ENCODE data around the gene USP17L20.
"Not testable (repeated sequence)": the region's sequence is repeated elsewhere in the genome, so short reads cannot be mapped to it uniquely, and the experiment has no call there.

Gene USP17L20, protein sequence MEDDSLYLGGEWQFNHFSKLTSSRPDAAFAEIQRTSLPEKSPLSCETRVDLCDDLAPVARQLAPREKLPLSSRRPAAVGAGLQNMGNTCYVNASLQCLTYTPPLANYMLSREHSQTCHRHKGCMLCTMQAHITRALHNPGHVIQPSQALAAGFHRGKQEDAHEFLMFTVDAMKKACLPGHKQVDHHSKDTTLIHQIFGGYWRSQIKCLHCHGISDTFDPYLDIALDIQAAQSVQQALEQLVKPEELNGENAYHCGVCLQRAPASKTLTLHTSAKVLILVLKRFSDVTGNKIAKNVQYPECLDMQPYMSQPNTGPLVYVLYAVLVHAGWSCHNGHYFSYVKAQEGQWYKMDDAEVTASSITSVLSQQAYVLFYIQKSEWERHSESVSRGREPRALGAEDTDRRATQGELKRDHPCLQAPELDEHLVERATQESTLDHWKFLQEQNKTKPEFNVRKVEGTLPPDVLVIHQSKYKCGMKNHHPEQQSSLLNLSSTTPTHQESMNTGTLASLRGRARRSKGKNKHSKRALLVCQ

DNA sequence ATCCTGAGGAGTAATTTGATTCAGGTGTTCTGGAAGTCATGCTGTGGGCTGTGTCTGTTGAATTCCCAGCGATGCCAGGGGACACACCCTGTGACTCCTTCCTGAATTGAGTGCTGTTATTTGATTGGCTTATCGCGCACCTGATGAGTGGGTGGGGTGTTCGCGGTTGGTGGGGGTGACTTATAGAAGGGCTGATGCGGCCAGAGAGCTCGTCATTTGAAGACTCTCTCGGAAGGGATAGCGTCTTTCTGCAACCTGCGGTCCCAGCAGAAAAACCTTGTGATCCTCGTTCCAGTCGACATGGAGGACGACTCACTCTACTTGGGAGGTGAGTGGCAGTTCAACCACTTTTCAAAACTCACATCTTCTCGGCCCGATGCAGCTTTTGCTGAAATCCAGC is at the start of gene USP17L20:
Gene USP17L20, plus strand, starts transcription at position 301 of the 400 bp plus-strand sequence. Its CDS starts 0 bp downstream, at position 301.
- not testable (repeated sequence) for DNase-seq

DNA sequence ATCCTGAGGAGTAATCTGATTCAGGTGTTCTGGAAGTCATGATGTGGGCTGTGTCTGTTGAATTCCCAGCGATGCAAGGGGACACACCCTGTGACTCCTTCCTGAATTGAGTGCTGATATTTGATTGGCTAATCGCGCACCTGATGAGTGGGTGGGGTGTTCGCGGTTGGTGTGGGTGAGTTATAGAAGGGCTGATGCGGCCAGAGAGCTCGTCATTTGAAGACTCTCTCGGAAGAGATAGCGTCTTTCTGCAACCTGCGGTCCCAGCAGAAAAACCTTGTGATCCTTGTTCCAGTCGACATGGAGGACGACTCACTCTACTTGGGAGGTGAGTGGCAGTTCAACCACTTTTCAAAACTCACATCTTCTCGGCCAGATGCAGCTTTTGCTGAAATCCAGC is 47.6 kb upstream of the USP17L20 start, which contains the start of gene USP17L10:
Gene USP17L10, plus strand, starts transcription at position 301 of the 400 bp plus-strand sequence. Its CDS starts 0 bp downstream, at position 301.
- not testable (repeated sequence) for DNase-seq

DNA sequence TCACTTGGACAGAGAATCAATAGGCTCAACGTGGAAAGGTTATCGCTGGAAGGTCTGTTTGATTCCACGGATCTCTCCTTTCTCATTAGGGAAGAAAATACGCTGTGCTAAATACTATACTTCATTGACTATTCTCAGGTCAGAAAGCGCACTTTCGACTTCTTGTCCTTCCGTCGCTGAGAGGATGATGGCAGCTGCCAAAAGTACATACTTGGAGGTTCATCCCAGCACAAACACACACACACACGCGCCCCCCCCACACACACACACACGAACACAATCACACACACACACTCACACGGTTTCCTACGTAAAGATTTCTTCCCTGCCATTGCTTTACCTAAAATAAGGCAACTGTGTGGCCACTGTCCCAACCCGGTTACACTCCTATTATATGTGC is 43.2 kb upstream of the USP17L20 start:
- not testable (repeated sequence) for DNase-seq

DNA sequence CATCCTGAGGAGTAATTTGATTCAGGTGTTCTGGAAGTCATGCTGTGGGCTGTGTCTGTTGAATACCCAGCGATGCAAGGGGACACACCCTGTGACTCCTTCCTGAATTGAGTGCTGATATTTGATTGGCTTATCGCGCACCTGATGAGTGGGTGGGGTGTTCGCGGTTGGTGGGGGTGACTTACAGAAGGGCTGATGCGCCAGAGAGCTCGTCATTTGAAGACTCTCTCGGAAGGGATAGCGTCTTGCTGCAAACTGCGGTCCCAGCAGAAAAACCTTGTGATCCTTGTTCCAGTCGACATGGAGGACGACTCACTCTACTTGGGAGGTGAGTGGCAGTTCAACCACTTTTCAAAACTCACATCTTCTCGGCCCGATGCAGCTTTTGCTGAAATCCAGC is 42.8 kb upstream of the USP17L20 start, which contains the start of gene USP17L11:
Gene USP17L11, plus strand, starts transcription at position 301 of the 400 bp plus-strand sequence. Its CDS starts 0 bp downstream, at position 301.
- DNase-seq, result not testable (repeated sequence)

DNA sequence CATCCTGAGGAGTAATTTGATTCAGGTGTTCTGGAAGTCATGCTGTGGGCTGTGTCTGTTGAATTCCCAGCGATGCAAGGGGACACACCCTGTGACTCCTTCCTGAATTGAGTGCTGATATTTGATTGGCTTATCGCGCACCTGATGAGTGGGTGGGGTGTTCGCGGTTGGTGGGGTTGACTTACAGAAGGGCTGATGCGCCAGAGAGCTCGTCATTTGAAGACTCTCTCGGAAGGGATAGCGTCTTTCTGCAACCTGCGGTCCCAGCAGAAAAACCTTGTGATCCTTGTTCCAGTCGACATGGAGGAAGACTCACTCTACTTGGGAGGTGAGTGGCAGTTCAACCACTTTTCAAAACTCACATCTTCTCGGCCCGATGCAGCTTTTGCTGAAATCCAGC is 38.1 kb upstream of the USP17L20 start, which contains the start of gene USP17L12:
Gene USP17L12, plus strand, starts transcription at position 301 of the 400 bp plus-strand sequence. Its CDS starts 0 bp downstream, at position 301.
- not testable (repeated sequence) for DNase-seq

DNA sequence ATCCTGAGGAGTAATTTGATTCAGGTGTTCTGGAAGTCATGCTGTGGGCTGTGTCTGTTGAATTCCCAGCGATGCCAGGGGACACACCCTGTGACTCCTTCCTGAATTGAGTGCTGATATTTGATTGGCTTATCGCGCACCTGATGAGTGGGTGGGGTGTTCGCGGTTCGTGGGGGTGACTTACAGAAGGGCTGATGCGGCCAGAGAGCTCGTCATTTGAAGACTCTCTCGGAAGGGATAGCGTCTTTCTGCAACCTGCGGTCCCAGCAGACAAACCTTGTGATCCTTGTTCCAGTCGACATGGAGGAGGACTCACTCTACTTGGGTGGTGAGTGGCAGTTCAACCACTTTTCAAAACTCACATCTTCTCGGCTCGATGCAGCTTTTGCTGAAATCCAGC is 33.3 kb upstream of the USP17L20 start, which contains the start of gene USP17L13:
Gene USP17L13, plus strand, starts transcription at position 301 of the 400 bp plus-strand sequence. Its CDS starts 0 bp downstream, at position 301.
- not testable (repeated sequence) for DNase-seq

DNA sequence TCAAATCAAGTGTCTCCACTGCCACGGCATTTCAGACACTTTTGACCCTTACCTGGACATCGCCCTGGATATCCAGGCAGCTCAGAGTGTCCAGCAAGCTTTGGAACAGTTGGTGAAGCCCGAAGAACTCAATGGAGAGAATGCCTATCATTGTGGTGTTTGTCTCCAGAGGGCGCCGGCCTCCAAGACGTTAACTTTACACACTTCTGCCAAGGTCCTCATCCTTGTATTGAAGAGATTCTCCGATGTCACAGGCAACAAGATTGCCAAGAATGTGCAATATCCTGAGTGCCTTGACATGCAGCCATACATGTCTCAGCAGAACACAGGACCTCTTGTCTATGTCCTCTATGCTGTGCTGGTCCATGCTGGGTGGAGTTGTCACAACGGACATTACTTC is 27.7 kb upstream of the USP17L20 start:
- DNase-seq, result not testable (repeated sequence)

DNA sequence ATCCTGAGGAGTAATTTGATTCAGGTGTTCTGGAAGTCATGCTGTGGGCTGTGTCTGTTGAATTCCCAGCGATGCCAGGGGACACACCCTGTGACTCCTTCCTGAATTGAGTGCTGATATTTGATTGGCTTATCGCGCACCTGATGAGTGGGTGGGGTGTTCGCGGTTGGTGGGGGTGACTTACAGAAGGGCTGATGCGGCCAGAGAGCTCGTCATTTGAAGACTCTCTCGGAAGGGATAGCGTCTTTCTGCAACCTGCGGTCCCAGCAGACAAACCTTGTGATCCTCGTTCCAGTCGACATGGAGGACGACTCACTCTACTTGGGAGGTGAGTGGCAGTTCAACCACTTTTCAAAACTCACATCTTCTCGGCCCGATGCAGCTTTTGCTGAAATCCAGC is 23.8 kb upstream of the USP17L20 start, which contains the start of gene USP17L15:
Gene USP17L15, plus strand, starts transcription at position 301 of the 400 bp plus-strand sequence. Its CDS starts 0 bp downstream, at position 301.
- DNase-seq, result not testable (repeated sequence)

DNA sequence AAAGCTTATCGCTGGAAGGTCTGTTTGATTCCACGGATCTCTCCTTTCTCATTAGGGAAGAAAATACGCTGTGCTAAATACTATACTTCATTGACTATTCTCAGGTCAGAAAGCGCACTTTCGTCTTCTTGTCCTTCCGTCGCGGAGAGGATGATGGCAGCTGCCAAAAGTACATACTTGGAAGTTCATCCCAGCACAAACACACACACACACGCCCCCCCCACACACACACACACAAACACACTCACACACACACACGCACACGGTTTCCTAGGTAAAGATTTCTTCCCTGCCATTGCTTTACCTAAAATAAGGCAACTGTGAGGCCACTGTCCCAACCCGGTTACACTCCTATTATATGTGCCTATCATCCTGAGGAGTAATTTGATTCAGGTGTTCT is 19.5 kb upstream of the USP17L20 start:
- not testable (repeated sequence) for DNase-seq

DNA sequence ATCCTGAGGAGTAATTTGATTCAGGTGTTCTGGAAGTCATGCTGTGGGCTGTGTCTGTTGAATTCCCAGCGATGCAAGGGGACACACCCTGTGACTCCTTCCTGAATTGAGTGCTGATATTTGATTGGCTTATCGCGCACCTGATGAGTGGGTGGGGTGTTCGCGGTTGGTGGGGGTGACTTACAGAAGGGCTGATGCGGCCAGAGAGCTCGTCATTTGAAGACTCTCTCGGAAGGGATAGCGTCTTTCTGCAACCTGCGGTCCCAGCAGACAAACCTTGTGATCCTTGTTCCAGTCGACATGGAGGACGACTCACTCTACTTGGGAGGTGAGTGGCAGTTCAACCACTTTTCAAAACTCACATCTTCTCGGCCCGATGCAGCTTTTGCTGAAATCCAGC is 14.3 kb upstream of the USP17L20 start, which contains the start of gene USP17L17:
Gene USP17L17, plus strand, starts transcription at position 301 of the 400 bp plus-strand sequence. Its CDS starts 0 bp downstream, at position 301.
- DNase-seq, result not testable (repeated sequence)

DNA sequence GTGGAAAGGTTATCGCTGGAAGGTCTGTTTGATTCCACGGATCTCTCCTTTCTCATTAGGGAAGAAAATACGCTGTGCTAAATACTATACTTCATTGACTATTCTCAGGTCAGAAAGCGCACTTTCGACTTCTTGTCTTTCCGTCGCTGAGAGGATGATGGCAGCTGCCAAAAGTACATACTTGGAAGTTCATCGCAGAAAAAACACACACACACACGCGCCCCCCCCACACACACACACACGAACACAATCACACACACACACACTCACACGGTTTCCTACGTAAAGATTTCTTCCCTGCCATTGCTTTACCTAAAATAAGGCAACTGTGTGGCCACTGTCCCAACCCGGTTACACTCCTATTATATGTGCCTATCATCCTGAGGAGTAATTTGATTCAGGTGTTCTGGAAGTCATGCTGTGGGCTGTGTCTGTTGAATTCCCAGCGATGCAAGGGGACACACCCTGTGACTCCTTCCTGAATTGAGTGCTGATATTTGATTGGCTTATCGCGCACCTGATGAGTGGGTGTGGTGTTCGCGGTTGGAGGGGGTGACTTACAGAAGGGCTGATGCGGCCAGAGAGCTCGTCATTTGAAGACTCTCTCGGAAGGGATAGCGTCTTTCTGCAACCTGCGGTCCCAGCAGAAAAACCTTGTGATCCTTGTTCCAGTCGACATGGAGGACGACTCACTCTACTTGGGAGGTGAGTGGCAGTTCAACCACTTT is 9.8 kb upstream of the USP17L20 start, which contains the start of gene USP17L18:
Gene USP17L18, plus strand, starts transcription at position 678 of the 728 bp plus-strand sequence. Its CDS starts 0 bp downstream, at position 678.
- not testable (repeated sequence) for DNase-seq

DNA sequence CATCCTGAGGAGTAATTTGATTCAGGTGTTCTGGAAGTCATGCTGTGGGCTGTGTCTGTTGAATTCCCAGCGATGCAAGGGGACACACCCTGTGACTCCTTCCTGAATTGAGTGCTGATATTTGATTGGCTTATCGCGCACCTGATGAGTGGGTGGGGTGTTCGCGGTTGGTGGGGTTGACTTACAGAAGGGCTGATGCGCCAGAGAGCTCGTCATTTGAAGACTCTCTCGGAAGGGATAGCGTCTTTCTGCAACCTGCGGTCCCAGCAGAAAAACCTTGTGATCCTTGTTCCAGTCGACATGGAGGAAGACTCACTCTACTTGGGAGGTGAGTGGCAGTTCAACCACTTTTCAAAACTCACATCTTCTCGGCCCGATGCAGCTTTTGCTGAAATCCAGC is 4.8 kb upstream of the USP17L20 start, which contains the start of gene USP17L19:
Gene USP17L19, plus strand, starts transcription at position 301 of the 400 bp plus-strand sequence. Its CDS starts 0 bp downstream, at position 301.
- not testable (repeated sequence) for DNase-seq

DNA sequence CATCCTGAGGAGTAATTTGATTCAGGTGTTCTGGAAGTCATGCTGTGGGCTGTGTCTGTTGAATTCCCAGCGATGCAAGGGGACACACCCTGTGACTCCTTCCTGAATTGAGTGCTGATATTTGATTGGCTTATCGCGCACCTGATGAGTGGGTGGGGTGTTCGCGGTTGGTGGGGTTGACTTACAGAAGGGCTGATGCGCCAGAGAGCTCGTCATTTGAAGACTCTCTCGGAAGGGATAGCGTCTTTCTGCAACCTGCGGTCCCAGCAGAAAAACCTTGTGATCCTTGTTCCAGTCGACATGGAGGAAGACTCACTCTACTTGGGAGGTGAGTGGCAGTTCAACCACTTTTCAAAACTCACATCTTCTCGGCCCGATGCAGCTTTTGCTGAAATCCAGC is 4.6 kb downstream of the USP17L20 start, which contains the start of gene USP17L21:
Gene USP17L21, plus strand, starts transcription at position 301 of the 400 bp plus-strand sequence. Its CDS starts 0 bp downstream, at position 301.
- DNase-seq, result not testable (repeated sequence)

DNA sequence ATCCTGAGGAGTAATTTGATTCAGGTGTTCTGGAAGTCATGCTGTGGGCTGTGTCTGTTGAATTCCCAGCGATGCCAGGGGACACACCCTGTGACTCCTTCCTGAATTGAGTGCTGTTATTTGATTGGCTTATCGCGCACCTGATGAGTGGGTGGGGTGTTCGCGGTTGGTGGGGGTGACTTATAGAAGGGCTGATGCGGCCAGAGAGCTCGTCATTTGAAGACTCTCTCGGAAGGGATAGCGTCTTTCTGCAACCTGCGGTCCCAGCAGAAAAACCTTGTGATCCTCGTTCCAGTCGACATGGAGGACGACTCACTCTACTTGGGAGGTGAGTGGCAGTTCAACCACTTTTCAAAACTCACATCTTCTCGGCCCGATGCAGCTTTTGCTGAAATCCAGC is 9.4 kb downstream of the USP17L20 start, which contains the start of gene USP17L22:
Gene USP17L22, plus strand, starts transcription at position 301 of the 400 bp plus-strand sequence. Its CDS starts 0 bp downstream, at position 301.
- DNase-seq, result not testable (repeated sequence)

DNA sequence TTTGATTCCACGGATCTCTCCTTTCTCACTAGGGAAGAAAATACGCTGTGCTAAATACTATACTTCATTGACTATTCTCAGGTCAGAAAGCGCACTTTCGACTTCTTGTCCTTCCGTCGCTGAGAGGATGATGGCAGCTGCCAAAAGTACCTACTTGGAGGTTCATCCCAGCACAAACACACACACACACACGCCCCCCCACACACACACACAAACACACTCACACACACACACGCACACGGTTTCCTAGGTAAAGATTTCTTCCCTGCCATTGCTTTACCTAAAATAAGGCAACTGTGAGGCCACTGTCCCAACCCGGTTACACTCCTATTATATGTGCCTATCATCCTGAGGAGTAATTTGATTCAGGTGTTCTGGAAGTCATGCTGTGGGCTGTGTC is 13.8 kb downstream of the USP17L20 start:
- DNase-seq, result not testable (repeated sequence)

All from T1000 (cell line).